Ovary (tissue), 3 donors: Measurements from ENCODE around the gene LHX4.

Experiments
- CTCF ChIP-seq, 3 donors: fragments of 450-650 bp in 2 of 3; fragments of 200-600 bp in 1 of 3; IDR thresholded peaks; one replicate each; pipeline versions ENCODE4 v1.5.1 to v1.8.0; 2016 to 2022; ENCODE audit warnings: antibody characterized with exemption in 3 of 3, mild to moderate bottlenecking in 1 of 3
- EP300 ChIP-seq: sonication (generic); formaldehyde crosslinking; IDR thresholded peaks from one replicate; pipeline ENCODE4 v1.6.1; 2017; ENCODE audit warnings: antibody characterized with exemption
- POLR2A ChIP-seq: fragments of 450-650 bp; IDR thresholded peaks from one replicate; pipeline ENCODE4 v1.6.1; 2017; ENCODE audit warnings: antibody characterized with exemption, mild to moderate bottlenecking, moderate library complexity
- donor health status: DM: no; HTN: no; CAD: no.

GRCh38 chr1:180246579-180246978, 16.5 kb downstream of the LHX4 start:
- TF ChIP-seq CTCF (IDR thresholded peaks at IDR 0.05), result no peak
- no peak for TF ChIP-seq EP300
- TF ChIP-seq POLR2A, result no peak
